ENCODE measurements around the gene VPS13A.

DNA sequence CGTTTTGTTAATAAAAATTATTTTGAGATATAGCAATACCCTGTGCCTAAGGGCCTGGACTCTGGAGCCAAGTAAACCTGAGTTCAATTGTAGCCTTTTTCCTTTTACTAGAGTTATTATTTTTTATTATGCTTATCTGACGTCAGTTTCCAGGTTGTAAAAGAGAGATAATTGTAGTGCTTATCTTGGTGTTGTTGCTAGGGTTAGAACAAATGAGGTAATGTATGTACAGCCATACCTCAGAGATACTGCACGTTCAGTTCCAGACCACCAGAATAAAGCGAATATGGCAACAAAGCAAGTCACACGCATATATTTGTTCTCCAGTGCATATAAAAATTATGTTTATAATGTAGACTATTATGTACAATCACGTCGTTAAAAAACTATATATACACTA lies 215.0 kb downstream of the VPS13A start:
- no peak for TF ChIP-seq POLR2A (IDR thresholded peaks at IDR 0.05)
- TF ChIP-seq, protein P1, sequence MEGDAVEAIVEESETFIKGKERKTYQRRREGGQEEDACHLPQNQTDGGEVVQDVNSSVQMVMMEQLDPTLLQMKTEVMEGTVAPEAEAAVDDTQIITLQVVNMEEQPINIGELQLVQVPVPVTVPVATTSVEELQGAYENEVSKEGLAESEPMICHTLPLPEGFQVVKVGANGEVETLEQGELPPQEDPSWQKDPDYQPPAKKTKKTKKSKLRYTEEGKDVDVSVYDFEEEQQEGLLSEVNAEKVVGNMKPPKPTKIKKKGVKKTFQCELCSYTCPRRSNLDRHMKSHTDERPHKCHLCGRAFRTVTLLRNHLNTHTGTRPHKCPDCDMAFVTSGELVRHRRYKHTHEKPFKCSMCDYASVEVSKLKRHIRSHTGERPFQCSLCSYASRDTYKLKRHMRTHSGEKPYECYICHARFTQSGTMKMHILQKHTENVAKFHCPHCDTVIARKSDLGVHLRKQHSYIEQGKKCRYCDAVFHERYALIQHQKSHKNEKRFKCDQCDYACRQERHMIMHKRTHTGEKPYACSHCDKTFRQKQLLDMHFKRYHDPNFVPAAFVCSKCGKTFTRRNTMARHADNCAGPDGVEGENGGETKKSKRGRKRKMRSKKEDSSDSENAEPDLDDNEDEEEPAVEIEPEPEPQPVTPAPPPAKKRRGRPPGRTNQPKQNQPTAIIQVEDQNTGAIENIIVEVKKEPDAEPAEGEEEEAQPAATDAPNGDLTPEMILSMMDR (IDR thresholded peaks at IDR 0.05), result no peak
